ENCODE results near the gene CGGBP1.

The CGGBP1 gene

DNA sequence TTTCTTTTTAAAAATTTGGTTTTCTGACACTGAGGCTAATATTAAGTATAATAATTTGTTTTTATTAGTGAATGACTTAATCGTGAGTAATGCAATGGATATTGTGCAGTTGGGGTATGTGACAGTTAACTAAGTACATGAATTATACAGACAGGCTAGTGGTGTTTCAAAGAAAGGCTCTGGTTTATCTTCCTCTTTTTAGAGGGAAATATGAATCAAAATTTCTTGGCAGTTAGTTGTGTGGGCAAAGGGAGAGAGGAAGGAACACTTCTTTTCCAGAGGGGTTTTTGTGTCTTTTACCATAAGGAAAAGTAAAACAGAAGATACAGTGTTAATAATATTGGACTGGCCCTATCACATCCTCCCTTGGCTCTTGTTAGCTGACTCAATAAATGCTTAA, 2.9 kb upstream of the CGGBP1 start:
- Histone ChIP-seq H3K79me1 (replicated peaks; ENCODE audit: low read length, poor library complexity, severe bottlenecking) (peaks cover 8% of the 10 kb centered on the region), H3K9ac (ENCODE audit: low read length) (peak overlapping the region; percentile 97), H3K27ac (ENCODE audit: low read length, poor library complexity, severe bottlenecking) (no peak overlapping the region), H4K91ac (ENCODE audit: low read length) (no peak overlapping the region), H3K36me3 (ENCODE audit: control insufficient read depth in 1 of 2, insufficient read depth in 2 of 2, low read depth in 1 of 2, low read length in 2 of 2) (peaks cover 0 to 7% of the 10 kb centered on the region in 2 experiments), H2BK120ac (ENCODE audit: low read depth, low read length) (no peak overlapping the region), H3K4ac (ENCODE audit: low read depth in 1 of 2, low read length in 2 of 2) (no peak overlapping the region), H2BK12ac (ENCODE audit: low read length in 2 of 2) (no peak overlapping the region), H4K8ac (ENCODE audit: low read length) (no peak overlapping the region), H3K27me3 (ENCODE audit: control insufficient read depth in 1 of 2, insufficient read depth in 1 of 2, low read length in 2 of 2) (no peaks in the 10 kb centered on the region), H2AFZ (ENCODE audit: low read depth, low read length) (no peak overlapping the region), H3K4me3 (ENCODE audit: insufficient read depth in 1 of 2, low read depth in 1 of 2, low read length in 2 of 2) (peak overlapping the region in 1 of 2 experiments; percentile 98), H3K9me3 (ENCODE audit: control insufficient read depth, low read length) (no peaks in the 10 kb centered on the region), H2BK15ac (ENCODE audit: low read depth, poor library complexity, severe bottlenecking) (no peak overlapping the region), H3K23ac (ENCODE audit: low read length in 2 of 2) (no peak overlapping the region), H3K18ac (ENCODE audit: low read depth in 1 of 2, low read length in 2 of 2) (no peak overlapping the region), H3K14ac (ENCODE audit: low read length in 2 of 2) (no peak overlapping the region), H2AK5ac (ENCODE audit: low read length, severe bottlenecking) (no peak overlapping the region), H3K4me2 (ENCODE audit: low read length, poor library complexity, severe bottlenecking) (no peak overlapping the region), H2BK5ac (ENCODE audit: low read depth, low read length, poor library complexity, severe bottlenecking) (no peak overlapping the region), H3K4me1 (ENCODE audit: control insufficient read depth, insufficient read depth, low read depth, low read length) (no peaks in the 10 kb centered on the region)
- 87% methylated on average over 1 of the region's 1 CpG for WGBS
- no peak for DNase-seq

DNA sequence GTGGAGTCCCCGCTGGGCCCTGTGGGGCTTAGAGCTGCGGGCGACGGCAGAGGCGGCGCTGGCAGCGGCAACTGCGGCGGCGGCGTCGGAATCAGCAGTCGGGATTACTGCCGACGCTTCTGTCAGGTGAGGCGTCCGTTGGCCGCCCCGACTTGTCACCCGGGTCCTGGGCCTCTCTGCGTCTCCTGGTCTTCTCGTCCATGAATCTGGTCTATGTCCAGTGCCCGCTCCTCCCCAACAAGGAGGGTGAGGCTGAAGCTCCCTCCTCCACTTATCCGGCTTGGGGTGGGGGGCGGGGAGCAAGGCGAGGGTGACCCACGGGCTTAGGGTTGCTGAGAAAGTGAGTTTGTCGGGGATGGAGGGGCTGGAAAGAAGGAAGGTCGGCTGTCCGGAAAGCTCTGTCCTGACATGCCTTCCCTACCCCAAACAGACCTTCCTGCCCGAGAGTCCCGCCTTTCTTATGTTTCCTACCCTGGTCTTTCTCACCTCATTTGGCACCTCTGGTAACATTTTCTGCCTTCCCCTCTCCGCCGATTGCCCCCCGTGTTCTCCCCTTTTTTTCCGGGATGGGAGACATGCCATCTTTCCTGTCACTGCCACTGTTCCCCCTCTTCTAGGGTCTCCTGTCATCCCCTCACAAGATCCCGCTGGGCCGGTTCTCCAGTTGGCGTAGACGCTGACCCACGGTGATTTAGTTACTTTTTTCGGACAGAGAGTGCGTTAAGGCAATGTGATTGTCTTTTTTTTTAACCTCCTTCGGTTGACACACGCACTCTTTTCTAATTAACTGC, 770 bp upstream of the CGGBP1 start:
- Histone ChIP-seq H2AK5ac (ENCODE audit: low read length, severe bottlenecking) (no peak overlapping the region), H2BK12ac (ENCODE audit: low read length in 2 of 2) (peak overlapping the region in 1 of 2 experiments; percentile 8), H3K36me3 (ENCODE audit: control insufficient read depth in 1 of 2, insufficient read depth in 2 of 2, low read depth in 1 of 2, low read length in 2 of 2) (peaks cover 6 to 29% of the 10 kb centered on the region in 2 experiments), H2BK120ac (ENCODE audit: low read depth, low read length) (peak overlapping the region; percentile 55), H2BK15ac (ENCODE audit: low read depth, poor library complexity, severe bottlenecking) (peak overlapping the region; percentile 60), H3K27me3 (ENCODE audit: control insufficient read depth in 1 of 2, insufficient read depth in 1 of 2, low read length in 2 of 2) (no peaks in the 10 kb centered on the region), H3K4me2 (ENCODE audit: low read length, poor library complexity, severe bottlenecking) (peak overlapping the region; percentile 81), H3K9ac (ENCODE audit: low read length) (peak overlapping the region; percentile 97), H3K4ac (ENCODE audit: low read depth in 1 of 2, low read length in 2 of 2) (peak overlapping the region; percentile 37 to 84), H3K23ac (ENCODE audit: low read length in 2 of 2) (peak overlapping the region in 1 of 2 experiments; percentile 99), H3K4me3 (ENCODE audit: insufficient read depth in 1 of 2, low read depth in 1 of 2, low read length in 2 of 2) (peak overlapping the region; percentile 83 to 98), H3K18ac (ENCODE audit: low read depth in 1 of 2, low read length in 2 of 2) (peak overlapping the region; percentile 84 to 99), H4K91ac (ENCODE audit: low read length) (peak overlapping the region; percentile 79), H3K9me3 (ENCODE audit: control insufficient read depth, low read length) (no peaks in the 10 kb centered on the region), H3K27ac (ENCODE audit: low read length, poor library complexity, severe bottlenecking) (peak overlapping the region; percentile 30), H4K8ac (ENCODE audit: low read length) (peak overlapping the region; percentile 59), H2AFZ (ENCODE audit: low read depth, low read length) (peak overlapping the region; percentile 95), H3K14ac (ENCODE audit: low read length in 2 of 2) (peak overlapping the region in 1 of 2 experiments; percentile 22), H2BK5ac (ENCODE audit: low read depth, low read length, poor library complexity, severe bottlenecking) (peak overlapping the region; percentile 1), H3K79me1 (replicated peaks; ENCODE audit: low read length, poor library complexity, severe bottlenecking) (peaks cover 6% of the 10 kb centered on the region), H3K4me1 (ENCODE audit: control insufficient read depth, insufficient read depth, low read depth, low read length) (no peaks in the 10 kb centered on the region)
- WGBS, result under 1% methylated on average over 30 of the region's 45 CpGs
- DNase-seq, result peak; percentile 25

DNA sequence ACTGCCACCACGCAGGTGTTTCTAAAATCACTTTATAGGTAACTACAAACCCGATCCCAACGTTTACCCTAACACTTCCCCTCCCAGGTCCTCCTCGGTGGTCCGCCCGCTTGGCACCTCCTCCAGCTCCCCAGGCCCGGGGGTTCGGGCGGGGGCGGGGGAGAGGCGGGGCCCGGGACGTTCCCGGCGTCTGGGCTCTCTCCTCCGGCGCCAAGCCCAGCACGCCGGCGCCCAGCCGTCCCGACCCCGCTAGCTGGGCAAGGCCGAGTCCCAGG, 562 bp downstream of the CGGBP1 start:
- peak overlapping the region; percentile 89 to 95 for H3K18ac ChIP-seq (ENCODE audit: low read depth in 1 of 2, low read length in 2 of 2)
- peak overlapping the region; percentile 94 for H2BK5ac ChIP-seq (ENCODE audit: low read depth, low read length, poor library complexity, severe bottlenecking)
- H3K27me3 ChIP-seq (ENCODE audit: control insufficient read depth in 1 of 2, insufficient read depth in 1 of 2, low read length in 2 of 2), result no peaks in the 10 kb centered on the region
- peaks cover 6 to 37% of the 10 kb centered on the region in 2 experiments for H3K36me3 ChIP-seq (ENCODE audit: control insufficient read depth in 1 of 2, insufficient read depth in 2 of 2, low read depth in 1 of 2, low read length in 2 of 2)
- H2BK15ac ChIP-seq (ENCODE audit: low read depth, poor library complexity, severe bottlenecking), result peak overlapping the region; percentile 98
- H4K8ac ChIP-seq (ENCODE audit: low read length), result no peak overlapping the region
- peak overlapping the region; percentile 87 for H2BK120ac ChIP-seq (ENCODE audit: low read depth, low read length)
- WGBS, result under 1% methylated on average over 19 of the region's 24 CpGs
- H3K4me1 ChIP-seq (ENCODE audit: control insufficient read depth, insufficient read depth, low read depth, low read length), result no peaks in the 10 kb centered on the region
- peak overlapping the region; percentile 99 for H3K27ac ChIP-seq (ENCODE audit: low read length, poor library complexity, severe bottlenecking)
- peak overlapping the region; percentile 64 for H3K4me2 ChIP-seq (ENCODE audit: low read length, poor library complexity, severe bottlenecking)
- no peak overlapping the region for H3K23ac ChIP-seq (ENCODE audit: low read length in 2 of 2)
- H2BK12ac ChIP-seq (ENCODE audit: low read length in 2 of 2), result no peak overlapping the region
- no peak overlapping the region for H3K14ac ChIP-seq (ENCODE audit: low read length in 2 of 2)
- H3K9ac ChIP-seq (ENCODE audit: low read length), result peak overlapping the region; percentile 94
- DNase-seq, result no peak
- no peak overlapping the region for H2AK5ac ChIP-seq (ENCODE audit: low read length, severe bottlenecking)
- peak overlapping the region; percentile 81 to 98 for H3K4me3 ChIP-seq (ENCODE audit: insufficient read depth in 1 of 2, low read depth in 1 of 2, low read length in 2 of 2)
- peak overlapping the region; percentile 69 for H2AFZ ChIP-seq (ENCODE audit: low read depth, low read length)
- H3K9me3 ChIP-seq (ENCODE audit: control insufficient read depth, low read length), result no peaks in the 10 kb centered on the region
- H4K91ac ChIP-seq (ENCODE audit: low read length), result no peak overlapping the region
- H3K4ac ChIP-seq (ENCODE audit: low read depth in 1 of 2, low read length in 2 of 2), result no peak overlapping the region
- peaks cover 6% of the 10 kb centered on the region for H3K79me1 ChIP-seq (replicated peaks; ENCODE audit: low read length, poor library complexity, severe bottlenecking)

DNA sequence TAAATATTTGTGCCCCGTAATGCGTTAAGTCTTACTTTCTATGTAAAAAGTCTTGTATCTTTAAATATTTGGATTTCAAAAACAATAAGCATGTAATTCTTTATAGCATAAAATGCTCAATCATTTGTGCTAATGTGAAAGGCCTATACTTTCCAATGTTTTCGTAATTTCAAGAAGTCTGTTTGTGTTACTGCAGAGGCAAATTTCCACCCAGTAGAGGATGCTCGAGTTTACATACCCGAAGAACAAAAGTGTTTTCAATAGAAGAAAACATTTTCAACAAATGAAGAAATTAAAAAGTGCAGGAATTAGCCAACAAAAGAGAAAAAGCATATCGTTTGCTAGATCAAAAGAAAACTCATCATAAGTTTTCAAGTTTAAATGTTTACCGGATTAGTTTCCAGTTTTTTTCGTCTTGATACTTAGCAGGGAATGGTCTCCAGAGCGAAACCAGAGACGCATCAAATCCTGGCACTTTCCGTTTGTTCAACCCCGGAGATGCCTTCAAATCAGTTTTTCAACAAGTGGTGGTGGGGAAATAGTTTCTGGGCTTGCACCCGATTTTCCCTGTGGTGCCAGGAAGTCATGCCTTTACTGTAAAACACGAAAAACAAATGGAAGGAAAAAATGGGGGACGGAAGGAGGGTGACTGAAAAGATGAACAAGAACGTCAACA, 1.0 kb downstream of the CGGBP1 start:
- H3K27me3 ChIP-seq (ENCODE audit: control insufficient read depth in 1 of 2, insufficient read depth in 1 of 2, low read length in 2 of 2), result no peaks in the 10 kb centered on the region
- H3K9ac ChIP-seq (ENCODE audit: low read length), result peak overlapping the region; percentile 94
- no peak overlapping the region for H2BK12ac ChIP-seq (ENCODE audit: low read length in 2 of 2)
- no peak overlapping the region for H3K18ac ChIP-seq (ENCODE audit: low read depth in 1 of 2, low read length in 2 of 2)
- H3K36me3 ChIP-seq (ENCODE audit: control insufficient read depth in 1 of 2, insufficient read depth in 2 of 2, low read depth in 1 of 2, low read length in 2 of 2), result peaks cover 6 to 37% of the 10 kb centered on the region in 2 experiments
- peak overlapping the region; percentile 64 for H3K4me2 ChIP-seq (ENCODE audit: low read length, poor library complexity, severe bottlenecking)
- H2AK5ac ChIP-seq (ENCODE audit: low read length, severe bottlenecking), result no peak overlapping the region
- no peak overlapping the region for H2BK15ac ChIP-seq (ENCODE audit: low read depth, poor library complexity, severe bottlenecking)
- no peak overlapping the region for H3K14ac ChIP-seq (ENCODE audit: low read length in 2 of 2)
- peaks cover 5% of the 10 kb centered on the region for H3K79me1 ChIP-seq (replicated peaks; ENCODE audit: low read length, poor library complexity, severe bottlenecking)
- no peak overlapping the region for H4K91ac ChIP-seq (ENCODE audit: low read length)
- no peak overlapping the region for H2BK5ac ChIP-seq (ENCODE audit: low read depth, low read length, poor library complexity, severe bottlenecking)
- peak; percentile 57 for DNase-seq
- H3K4me3 ChIP-seq (ENCODE audit: insufficient read depth in 1 of 2, low read depth in 1 of 2, low read length in 2 of 2), result peak overlapping the region; percentile 81 to 98
- peak overlapping the region; percentile 72 for H3K27ac ChIP-seq (ENCODE audit: low read length, poor library complexity, severe bottlenecking)
- H3K23ac ChIP-seq (ENCODE audit: low read length in 2 of 2), result no peak overlapping the region
- no peaks in the 10 kb centered on the region for H3K4me1 ChIP-seq (ENCODE audit: control insufficient read depth, insufficient read depth, low read depth, low read length)
- no peak overlapping the region for H4K8ac ChIP-seq (ENCODE audit: low read length)
- no peak overlapping the region for H2BK120ac ChIP-seq (ENCODE audit: low read depth, low read length)
- H3K9me3 ChIP-seq (ENCODE audit: control insufficient read depth, low read length), result no peaks in the 10 kb centered on the region
- under 1% methylated on average over 8 of the region's 16 CpGs for WGBS
- H3K4ac ChIP-seq (ENCODE audit: low read depth in 1 of 2, low read length in 2 of 2), result no peak overlapping the region
- H2AFZ ChIP-seq (ENCODE audit: low read depth, low read length), result peak overlapping the region; percentile 69

Data from mesenchymal stem cell (in vitro differentiated cells and primary cell).